ENCODE results near the gene CP.
A peak's percentile ranks its signal among the peaks of the same experiment; 100 is the strongest.
"Not testable (repeated sequence)": the region's sequence is repeated elsewhere in the genome, so short reads cannot be mapped to it uniquely, and the experiment has no call there.

Gene CP

GRCh38 chr3:149221783-149222517 is at the start of gene CP:
CP (minus strand) TSS chr3:149221829; CDS start chr3:149221792, 37 bp downstream.
- DNase-seq, result no peak

GRCh38 chr3:149270180-149270579 is 48.6 kb upstream of the CP start:
- no peak for DNase-seq

DNA sequence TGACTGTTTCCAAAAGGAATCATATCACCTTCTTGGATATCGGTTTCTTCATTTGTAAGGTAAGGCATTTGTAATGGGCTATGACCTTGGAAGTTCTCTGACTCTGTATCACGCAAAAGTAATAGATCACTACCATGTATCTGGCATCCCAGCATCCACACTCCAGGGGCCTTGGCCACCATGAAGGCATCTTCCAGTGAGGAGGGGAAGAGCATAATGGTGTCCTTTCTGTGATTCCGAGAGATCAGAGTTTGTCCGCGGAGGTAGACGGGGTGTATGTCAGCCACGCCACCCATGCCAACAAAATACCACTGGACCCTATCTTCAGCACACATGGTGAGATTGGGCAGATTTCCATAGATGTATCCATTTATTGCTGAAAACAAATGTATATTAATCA is 48.1 kb upstream of the CP start:
- DNase-seq, result no peak

GRCh38 chr3:149267565-149267964 is 45.9 kb upstream of the CP start:
- DNase-seq, result no peak

DNA sequence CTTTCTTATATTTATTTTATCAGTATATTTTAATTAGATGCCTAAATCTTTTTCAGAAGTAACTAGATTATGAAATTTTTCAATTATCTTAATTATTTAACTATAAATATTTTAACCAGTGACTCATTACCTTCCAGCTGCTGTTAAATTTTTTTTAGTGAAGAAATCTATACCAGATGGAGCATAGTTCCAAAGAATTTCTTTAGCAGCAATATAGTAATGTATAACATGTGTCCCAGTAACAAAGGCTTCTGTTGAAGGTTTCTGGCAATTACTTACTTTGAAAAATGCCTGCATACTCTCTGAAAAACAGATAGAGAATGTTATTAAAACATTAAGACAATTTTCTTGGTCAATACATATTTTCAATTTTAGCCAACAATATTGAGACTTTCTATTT is 45.1 kb upstream of the CP start:
- DNase-seq, result no peak

- DNase-seq, result no peak
Measured at GRCh38 chr3:149263856-149264255, 42.2 kb upstream of the CP start.

DNA sequence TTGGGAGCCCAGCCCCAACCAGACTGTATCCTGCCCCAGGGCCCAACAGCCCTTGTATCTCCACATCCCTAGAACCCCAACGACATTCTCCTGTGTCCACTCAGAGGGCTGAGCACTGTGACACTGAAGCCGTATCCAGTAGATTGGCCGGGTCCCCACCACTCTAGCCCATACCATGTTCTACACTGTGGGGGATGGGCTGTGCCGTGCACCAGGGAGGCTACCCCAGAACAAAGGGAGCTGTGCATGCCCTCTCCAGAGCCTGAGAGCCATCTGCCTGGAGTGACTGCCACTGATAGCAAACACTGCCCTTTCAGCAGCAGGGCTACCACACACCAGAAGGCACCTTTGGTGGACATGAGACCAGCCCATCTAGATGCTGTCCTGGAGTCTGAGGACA is 37.1 kb upstream of the CP start:
- DNase-seq, result no peak

GRCh38 chr3:149258298-149258697 is 36.7 kb upstream of the CP start:
- DNase-seq, result no peak

DNA sequence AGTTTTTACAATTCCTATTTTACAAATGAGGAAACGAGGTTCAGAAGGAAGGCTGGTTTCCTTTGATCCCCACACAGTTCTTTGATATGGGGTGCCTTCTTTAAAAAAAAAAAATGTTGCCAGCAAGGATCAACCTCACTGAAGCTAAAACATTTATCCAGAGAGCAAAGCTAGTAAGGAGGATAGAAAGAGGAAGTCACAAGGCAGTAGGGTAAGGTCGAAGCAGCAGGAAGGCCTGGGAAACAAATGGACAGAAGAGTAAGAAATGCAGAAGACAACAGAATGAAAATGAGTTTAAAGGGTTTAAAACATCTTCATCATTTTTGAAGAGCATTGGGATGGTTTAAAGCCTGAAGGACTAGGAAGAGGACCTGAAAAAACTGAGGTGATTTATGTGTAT is 30.6 kb upstream of the CP start:
- DNase-seq, result no peak

GRCh38 chr3:149251186-149251585 is 29.6 kb upstream of the CP start:
- no peak for DNase-seq

DNA sequence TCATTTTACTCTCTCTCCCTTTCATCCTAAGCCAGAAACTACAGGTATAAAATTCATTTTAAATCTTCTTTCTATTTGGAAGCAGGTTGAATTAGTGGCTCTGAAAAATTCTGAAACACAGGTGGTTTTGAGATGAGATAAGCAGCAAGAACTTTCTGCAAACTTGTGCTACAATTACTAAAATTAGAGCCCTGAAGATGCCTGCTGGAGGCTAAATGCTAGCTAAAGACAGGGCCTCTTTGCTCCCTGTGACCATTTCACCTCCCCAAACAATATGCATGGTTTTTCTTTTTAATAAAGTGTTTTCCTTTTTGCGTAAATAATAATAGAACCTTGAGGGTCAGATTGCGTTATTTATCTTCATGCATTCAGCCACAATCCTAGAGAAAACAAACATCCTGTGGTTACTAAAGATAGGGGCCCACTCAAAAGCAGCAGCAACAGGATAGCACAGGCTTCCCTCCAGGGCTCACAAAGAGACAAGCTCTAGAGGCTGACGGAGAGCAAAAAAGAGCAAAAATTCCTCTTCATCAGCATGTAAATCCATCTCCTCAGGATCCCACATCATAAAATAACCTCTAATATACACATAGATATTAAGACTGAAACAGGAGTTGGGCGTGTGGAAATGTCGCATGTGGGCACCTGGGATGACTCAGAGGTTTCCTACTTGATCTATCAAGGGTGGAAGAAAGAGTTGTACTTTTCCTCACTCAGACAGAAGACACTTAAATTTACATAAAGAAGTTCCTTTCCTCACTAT is 26.5 kb upstream of the CP start:
- no peak for DNase-seq

GRCh38 chr3:149247008-149247710 is 25.5 kb upstream of the CP start:
- no peak for DNase-seq

GRCh38 chr3:149245738-149246451 is 24.3 kb upstream of the CP start:
- peak in 1 of 2 donors; percentile 6 for DNase-seq

DNA sequence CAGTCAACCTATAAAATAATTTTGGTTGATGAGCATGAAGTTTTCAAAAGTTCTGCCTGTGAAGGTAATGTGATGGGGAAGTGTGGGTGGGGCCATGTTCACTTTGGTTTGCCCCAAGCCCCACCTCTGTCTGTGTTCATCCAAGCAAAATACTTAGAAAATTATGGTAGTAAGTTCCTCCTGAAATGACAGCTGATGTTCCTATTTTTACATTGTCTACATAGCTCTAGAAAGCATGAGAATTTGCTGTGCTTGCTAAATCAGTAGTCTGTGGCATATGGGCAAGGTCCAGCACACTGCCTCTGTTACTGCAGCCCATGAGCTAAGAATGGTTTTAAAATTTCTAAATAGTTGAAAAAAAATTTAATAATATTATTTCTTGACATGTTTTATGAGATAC is 21.9 kb upstream of the CP start:
- peak in 1 of 2 donors; percentile 23 for DNase-seq

- no peak for DNase-seq
Measured at GRCh38 chr3:149239357-149239936, 17.8 kb upstream of the CP start.

- DNase-seq, result not testable (repeated sequence)
Measured at GRCh38 chr3:149238268-149238667, 16.6 kb upstream of the CP start.

GRCh38 chr3:149235599-149236424 is 14.2 kb upstream of the CP start:
- DNase-seq, result no peak

DNA sequence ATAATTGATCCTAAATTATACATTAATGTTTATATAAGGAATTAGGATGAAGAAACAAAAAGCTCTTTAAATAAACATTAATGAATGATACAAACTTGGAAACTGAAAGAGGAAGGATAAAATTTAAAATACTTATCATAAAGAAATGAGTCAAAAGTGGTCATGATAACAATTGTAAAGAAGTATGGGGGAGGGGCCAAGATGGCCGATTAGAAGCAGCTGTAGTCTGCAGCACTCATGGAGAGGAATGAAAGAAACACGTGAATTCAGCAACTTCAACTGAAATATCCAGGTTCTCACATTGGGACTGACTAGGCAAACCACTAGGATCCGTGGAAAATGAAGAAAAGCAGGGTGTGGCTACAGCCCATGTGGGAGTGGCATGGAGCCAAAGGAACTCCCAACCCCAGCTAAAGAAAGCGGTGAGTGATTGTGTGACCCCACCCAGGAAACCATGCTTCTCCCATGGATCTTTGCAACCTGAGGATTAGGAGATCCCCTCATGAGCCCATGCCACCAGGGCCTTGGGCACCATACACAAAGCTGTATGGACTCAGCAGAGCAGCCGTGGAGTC is 13.1 kb upstream of the CP start:
- no peak for DNase-seq

DNA sequence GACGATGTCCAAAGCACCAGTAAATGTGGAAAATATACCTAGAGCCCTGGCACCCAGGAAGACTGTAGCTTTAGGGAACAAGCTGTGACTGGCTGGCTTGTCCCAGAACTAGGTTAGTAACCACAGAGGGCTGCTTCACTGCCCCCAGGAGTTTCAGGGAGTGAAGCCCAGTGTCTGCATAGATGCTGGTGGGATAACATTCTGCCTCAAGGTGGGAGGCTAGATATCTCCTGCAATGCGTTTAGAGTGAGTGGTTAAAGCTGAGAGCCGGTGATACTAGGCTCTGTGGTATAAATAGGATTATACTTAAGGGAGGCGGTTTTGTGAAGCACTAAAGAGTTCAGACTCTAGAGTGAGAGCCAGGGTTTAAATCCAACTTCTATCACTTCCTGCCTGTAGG is 11.7 kb upstream of the CP start:
- no peak for DNase-seq

DNA sequence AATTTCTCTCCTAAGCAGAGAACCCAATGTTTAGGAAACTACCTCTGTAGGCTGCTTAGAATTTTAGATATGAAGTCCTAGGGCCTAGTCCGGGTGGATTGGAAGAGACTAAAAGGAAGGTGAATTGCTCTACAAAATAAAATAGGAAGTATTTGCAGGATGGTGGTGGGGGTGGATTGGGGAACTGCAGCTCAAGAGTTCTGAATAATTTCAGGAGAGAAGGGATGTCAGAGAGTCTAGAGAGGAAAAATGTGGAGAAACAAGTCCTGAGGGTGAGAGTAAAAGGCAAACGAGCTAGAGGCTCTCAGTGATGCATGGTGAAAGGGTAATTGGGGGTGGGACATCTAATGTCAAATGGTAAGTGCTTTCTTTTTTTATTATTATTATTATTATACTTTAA is 10.2 kb upstream of the CP start:
- no peak for DNase-seq

DNA sequence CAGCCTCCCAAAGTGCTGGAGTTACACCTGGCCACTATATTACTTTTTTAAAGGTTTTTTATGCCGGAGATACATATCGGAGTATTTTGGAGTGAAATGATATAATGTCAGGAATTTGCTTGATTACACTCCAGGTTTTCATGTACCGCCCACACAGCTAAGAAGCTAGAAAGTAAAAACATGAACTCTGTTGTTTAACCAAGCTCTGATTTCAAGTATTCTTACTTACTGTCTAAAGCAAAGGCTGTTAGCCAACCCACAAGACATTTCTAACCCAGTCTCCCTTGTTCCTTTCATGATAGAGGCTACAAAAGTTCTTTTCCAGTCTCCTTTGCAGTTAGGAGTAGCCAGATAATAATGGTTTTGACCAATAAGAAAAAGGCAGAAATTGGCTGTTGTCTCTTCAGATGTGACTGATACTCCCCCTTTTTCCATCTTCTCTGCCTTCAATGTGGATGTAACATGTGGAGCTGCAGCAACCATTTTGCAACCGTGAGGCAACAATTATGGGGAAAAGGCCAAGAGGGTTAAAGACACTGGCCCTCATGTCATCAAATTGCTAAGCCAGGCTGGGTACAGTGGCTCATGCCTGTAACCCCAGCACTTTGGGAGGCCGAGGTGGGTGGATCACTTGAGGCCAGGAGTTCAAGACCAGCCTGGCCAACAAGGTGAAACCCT is 6.1 kb upstream of the CP start:
- DNase-seq, result no peak

All from CD4-positive, alpha-beta T cell treated with Interleukin-4 for 1 hour (primary cell).